ENCODE results near the gene JDP2.

- no peak for TF ChIP-seq CTCF (IDR thresholded peaks at IDR 0.05)
- TF ChIP-seq USF2 (CRISPR knock-in tag; IDR thresholded peaks at IDR 0.05) = no peak
- no peak for TF ChIP-seq ZNF121 (CRISPR knock-in tag; IDR thresholded peaks at IDR 0.05)
- TF ChIP-seq ESRRA (CRISPR knock-in tag; IDR thresholded peaks at IDR 0.05; ENCODE audit: borderline replicate concordance) = no peak
- TF ChIP-seq ZNF219 (CRISPR knock-in tag; IDR thresholded peaks at IDR 0.05; ENCODE audit: borderline replicate concordance) = no peak
- no peak for TF ChIP-seq PRDM15 (CRISPR knock-in tag; IDR thresholded peaks at IDR 0.05)
- no peak for TF ChIP-seq FOXK1 (CRISPR knock-in tag; IDR thresholded peaks at IDR 0.05)
Measured at GRCh38 chr14:75520852-75521251, 93.0 kb downstream of the JDP2 start.
